GM12875 (cell line): ENCODE data around the gene IMP3.

ENCODE experiments used
- H3K4me3 ChIP-seq: one replicate; pipeline ENCODE4 v1.5.1; 2011; ENCODE audit warnings: low read depth, low read length, control low read depth
- CTCF ChIP-seq: IDR thresholded peaks from 2 replicates; pipeline ENCODE4 v1.5.1; 2011; ENCODE audit warnings: low read depth, mild to moderate bottlenecking, control low read depth, inconsistent platforms, low read length, moderate library complexity, borderline replicate concordance; ENCODE audit not compliant: insufficient read depth

The IMP3 gene

DNA sequence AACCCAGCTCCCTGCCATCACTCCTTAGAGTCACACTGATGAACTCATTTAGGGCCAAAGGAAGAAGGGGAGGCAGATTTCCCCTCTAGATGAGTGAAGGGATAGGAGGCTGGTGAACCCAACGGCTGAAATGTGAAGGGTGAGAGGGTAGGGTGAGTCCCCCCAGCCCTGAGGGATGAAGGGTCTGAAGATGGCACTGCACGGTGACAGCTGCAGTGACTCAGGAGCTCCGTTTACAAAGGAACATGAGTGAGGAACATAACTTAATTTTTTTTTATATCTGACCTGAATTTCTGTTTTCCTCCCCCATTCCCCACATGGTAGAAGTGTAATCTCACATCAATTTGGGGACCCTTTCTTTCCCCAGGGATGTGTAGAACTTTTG, 21.7 kb upstream of the IMP3 start:
- no peak overlapping the region for H3K4me3 ChIP-seq

GRCh38 chr15:75661100-75661755, 21.2 kb upstream of the IMP3 start:
- TF ChIP-seq CTCF, result no peak
- H3K4me3 ChIP-seq, result no peak overlapping the region

More for the DNA sequence above, 21.7 kb upstream of the IMP3 start:
- TF ChIP-seq CTCF, result no peak

- TF ChIP-seq CTCF, result no peak
- H3K4me3 ChIP-seq, result no peak overlapping the region
Observed at GRCh38 chr15:75659928-75660645, 20.1 kb upstream of the IMP3 start.

DNA sequence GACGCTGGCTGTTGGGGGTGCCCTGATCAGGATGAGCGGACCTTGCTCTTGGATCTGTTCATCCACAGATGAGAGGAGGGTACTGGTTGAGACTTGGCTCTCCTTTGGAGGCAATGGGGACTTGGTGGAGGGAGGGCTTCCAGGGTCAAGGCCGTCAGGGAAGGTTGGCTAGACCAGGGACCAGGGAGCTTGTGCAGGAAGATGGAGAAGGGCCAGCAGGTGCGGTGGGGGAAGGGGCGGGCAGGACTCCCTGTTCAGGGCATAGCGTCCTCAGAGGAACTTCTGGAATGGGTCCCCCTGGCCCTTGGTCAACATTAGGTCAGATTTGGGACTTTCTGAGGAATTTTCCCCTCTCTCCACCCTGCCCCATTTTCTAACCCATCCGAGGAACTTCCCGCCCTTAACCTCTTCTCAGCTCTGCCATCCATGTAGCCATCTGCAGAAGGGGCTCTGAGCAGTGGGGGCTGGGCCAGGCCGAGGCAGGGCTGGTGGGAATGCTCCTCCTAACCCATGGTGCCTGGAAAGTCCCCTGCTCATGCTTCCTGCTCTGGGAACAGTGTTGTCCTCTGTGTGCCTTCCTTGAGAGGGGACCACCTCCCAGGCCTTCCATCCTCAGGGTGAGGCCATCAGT, 19.2 kb upstream of the IMP3 start:
- no peak overlapping the region for H3K4me3 ChIP-seq
- no peak for TF ChIP-seq CTCF

DNA sequence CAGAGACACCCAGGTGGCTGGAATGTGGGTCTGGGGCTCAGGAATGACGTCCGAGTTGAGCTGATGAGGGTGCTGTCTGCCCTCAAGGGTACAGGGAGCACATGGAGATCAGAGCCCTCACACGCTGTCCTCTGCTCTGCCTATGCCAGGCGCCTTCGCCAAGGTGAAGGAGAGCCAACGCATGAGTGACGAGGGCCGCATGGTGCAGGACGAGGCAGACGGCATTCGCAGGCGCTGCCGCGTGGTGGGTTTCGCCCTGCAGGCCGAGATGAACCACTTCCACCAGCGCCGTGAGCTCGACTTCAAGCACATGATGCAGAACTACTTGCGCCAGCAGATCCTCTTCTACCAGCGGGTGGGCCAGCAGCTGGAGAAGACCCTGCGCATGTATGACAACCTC, 16.8 kb upstream of the IMP3 start:
- no peak overlapping the region for H3K4me3 ChIP-seq
- TF ChIP-seq CTCF, result no peak

- H3K4me3 ChIP-seq, result no peak overlapping the region
- TF ChIP-seq CTCF, result no peak
Observed at GRCh38 chr15:75656331-75656730, 16.3 kb upstream of the IMP3 start.
